ENCODE results near the gene IGSF1.

GRCh38 chrX:131330735-131331134 is 41.6 kb upstream of the IGSF1 start:
- TF ChIP-seq POLR2A (IDR thresholded peaks at IDR 0.05) (no peak), CTCF (IDR thresholded peaks at IDR 0.05) (no peak), POLR2AphosphoS5 (IDR thresholded peaks at IDR 0.05) (no peak)

All from sigmoid colon (tissue), 4 donors.